NCI-H1092 treated with DMSO at 0.1 percent for 48 hours (cell line): ENCODE data around the gene ACTRT2.

ENCODE experiments used
- DNase-seq: peaks from one replicate; lab custom pipeline; 2025; lab: John Stamatoyannopoulos, UW

ACTRT2 gene

DNA sequence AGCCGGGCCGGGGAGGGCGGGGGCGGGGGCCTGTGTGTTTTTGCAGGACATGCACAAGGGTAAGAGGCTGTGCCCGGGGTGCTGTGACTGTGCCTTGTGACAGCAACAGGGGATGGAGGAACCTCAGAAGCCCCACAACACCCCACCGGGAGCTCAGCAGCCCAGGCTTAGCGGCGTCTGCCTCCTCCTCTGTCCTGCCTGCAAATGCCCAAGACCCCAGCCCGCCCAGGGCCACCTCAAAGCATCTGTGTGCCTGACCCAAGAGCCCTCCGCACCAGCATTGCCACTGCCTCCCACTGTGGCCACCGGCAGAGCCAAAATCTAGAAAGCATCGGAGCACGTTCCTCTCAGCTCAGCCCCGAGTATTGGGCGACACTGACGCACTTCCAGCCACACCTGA is 2.7 kb upstream of the ACTRT2 start:
- no peak for DNase-seq

DNA sequence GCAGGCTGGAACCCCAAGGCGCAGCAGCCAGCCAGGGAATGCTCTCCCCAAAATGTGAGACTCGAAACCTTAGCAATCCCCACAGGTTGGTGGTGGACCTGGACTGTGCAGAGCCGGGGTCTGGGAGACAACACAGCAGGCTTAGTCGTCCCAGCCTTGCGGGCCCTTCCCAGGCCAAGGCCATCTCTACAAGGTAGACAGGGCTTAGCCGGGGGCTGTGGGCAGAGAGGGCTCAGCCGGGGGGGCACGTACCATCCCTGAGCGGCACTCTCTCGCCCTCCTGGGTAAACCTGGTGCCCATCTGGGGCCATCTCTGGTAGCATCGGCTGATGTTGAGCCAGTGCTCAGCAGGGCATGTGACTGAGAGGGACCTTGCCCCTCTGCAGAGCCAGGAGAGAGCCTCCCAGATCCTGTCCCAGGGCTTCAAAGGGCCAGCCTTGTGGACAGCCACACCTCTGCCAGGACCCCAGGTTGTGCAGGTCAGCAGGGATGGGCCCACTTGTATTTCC is 2.2 kb upstream of the ACTRT2 start:
- DNase-seq: no peak

DNA sequence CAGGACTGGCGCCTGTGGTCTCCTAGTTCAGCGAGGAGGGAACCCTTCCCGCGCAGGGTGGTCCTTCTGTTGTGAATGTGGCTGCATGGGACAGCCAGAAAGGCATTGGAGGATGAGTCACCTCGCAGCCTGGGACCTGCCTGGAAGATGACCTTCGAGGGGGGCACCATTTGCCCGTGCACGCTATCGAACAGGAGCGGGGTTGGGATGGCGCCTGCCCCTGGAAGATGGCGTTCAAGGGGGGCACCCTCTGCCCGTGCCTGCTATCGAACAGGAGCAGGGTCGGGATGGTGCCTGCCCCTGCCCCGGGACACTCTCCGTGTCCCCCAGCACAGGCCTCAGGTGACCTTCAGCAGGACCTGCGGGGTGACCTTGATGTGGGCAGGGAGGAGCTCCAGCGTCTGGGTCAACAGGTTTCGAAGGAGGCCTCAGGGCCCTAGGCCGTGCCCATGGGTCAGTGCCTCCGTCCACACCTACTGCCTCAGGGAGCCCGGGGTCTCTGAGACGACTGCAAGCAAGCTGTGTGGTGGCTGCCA is 1.7 kb upstream of the ACTRT2 start:
- no peak for DNase-seq

- no peak for DNase-seq
These were observed 881 bp upstream of the ACTRT2 start for GRCh38 chr1:3020263-3020909.

- no peak for DNase-seq
These were observed 634 bp downstream of the ACTRT2 start for GRCh38 chr1:3021801-3022401.

- DNase-seq: no peak
These were observed 1.3 kb downstream of the ACTRT2 start for GRCh38 chr1:3022511-3022973.

DNA sequence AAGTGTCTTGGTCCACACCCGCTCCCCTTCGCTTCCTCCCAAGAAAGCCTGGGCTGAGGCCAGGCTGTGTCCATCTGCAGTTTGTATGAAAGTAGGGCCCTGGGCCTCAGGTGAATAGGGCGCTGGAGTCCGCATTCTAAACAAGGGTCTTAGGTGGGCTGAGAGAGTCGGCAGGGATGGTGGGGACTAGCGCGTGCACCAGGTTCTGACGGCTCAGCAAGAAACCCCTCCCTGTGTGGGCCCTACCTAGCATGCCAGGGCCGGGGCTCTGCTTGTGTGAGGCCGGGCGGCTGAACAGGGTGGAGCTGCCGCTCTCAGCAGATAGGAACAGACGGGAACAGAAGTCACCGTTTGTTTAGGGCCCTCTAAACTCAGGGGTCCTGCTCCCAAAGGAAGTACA is 1.7 kb downstream of the ACTRT2 start:
- DNase-seq: no peak

DNA sequence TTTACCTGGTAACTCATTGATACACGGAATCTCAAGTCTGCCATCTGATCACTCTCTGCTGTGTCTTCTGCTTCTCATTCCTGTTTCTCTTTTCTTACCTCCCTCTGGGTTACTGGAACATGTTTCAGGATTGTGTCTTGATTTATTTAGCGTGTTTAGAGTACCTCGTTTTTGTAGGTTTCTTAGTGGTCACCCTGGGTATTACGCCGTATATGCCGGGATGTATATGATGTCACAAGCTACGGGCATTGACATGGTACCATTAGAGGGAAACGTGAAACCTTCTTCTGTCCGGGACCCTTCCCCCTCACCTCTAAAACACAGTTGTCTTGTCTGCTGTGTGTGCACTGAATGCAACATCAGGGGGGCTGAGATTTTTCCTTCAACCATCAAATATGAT is 2.8 kb downstream of the ACTRT2 start:
- no peak for DNase-seq

DNA sequence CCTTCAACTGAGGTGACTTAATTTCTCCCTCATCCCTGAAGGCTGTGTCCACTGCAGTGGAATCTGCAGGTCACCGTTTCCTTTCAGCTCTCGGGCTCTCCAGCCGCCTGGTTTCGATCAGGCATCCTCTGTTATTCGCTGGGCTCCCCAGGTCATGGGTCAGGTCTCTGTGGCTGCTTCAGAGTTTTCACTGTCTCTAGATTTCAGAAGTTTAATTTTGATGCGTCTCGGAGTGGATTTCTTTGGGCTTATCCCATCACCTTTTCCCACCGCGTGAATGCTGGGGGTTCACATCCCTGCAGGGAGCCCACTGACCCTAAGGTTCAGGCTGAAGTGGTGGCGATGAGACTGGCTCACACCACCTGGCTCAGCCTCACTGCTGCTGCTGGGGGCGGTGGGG is 3.3 kb downstream of the ACTRT2 start:
- no peak for DNase-seq

- DNase-seq: no peak
These were observed 4.9 kb downstream of the ACTRT2 start for GRCh38 chr1:3026124-3026523.

DNA sequence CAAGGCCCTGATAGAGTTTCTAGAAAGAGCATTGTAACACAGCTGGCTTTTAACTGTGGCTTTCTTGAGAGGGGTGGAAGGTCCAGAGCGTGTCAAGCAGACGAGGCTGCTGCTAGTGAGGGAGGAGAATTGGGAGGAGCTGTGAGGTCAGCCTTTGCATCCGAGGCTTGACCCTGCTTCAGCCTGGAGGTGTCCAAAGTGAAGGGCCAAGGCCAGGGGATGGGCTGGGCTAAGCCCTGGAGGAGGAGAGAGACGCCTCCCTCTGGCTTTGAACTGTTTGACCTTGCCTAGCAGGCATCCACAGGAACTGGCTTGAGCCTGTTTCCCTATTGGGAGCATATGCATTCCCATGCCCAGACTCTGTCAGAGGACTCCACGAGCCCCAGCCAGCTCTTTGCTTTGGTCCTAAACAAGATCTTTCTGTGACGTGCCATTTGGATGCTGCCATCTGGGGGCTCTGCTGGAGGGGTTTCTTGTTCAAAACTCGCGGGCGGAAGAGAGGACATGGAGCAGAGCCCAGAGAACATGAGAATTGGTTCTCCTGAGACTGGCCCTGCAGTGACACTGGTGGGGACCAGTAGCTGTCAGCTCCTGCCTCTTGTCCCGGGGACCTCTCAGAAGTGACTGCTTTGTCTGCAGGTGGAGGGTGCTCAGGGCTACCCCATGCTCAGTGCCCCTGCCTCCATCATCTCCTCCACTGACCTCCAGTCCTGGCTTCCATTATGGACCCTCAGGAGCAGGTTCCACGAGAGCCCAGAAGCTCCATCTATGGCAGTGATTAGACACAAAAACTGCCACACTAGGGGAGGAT is 5.5 kb downstream of the ACTRT2 start:
- no peak for DNase-seq

DNA sequence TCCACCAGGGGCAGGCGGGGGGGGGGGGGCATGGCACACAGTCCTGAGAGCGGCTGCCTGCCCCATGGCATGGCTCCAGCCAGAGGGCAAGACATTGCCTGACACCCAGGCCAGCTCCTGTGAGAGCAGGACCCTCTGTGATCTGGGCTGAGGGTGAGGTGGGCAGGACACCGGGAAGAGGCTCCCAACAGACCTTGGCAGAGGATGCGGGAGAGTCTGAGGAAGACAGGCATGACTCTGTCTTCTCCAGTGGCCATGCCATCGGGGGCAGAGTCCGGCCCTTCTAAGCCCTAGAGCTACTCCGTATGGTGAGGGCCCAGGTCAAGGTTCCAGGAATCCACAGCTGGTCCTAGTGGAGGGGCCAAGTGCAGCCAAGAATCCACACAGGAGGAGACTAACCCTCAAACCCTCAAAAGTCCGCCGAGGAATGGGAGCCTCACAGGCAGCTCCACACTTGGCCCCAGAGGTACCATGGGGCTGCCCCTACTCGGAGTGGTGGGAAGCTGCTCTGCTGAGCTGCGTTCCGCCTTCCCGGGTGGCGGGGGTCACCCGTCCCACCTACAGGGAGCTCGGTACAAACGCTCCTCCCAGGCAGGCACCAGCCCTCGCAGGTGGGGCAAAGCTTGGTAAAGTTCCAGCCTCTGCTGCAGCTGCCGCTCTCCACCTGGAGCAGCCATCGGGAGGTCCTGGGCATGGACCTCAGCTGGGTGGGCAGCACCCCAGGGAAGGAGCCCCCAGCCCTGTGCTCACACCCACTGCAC is 6.5 kb downstream of the ACTRT2 start:
- DNase-seq: no peak

DNA sequence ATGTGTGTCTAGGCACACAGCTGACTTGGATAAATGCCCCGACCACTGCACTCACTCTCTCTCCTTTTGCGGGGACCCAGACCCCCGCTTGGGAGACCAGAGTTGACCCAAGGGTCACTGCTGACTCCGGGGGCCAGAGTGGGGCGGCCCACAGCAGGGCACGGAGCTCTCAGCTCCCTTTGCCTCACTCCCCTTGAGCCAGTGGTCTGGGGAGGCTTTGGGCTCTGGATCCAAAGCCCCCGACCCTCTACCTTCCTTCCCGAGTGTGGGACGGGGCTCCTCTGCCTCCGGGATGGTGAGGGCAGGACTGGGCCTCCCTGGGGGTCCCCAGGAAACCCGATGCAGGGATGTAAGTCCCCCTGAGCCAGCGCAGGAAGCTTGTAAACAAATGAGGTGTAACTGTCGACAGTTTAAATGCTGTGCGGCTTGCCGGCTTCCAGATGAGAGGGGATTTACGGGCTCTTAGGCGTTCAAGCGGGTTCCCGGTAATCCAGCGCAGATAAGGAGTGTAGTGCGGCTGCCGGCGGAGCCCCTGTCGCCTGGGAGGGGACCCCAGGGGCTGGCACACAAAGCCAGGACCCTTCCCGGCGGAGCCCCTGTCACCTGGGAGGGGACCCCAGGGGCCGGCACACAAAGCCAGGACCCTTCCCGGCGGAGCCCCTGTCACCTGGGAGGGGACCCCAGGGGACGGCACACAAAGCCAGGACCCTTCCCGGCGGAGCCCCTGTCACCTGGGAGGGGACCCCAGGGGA is 7.4 kb downstream of the ACTRT2 start:
- DNase-seq: no peak

GRCh38 chr1:3029481-3029961 is 8.3 kb downstream of the ACTRT2 start:
- DNase-seq: no peak

- no peak for DNase-seq
These were observed 8.9 kb downstream of the ACTRT2 start for GRCh38 chr1:3029991-3030662.

GRCh38 chr1:3030663-3031381 is 9.6 kb downstream of the ACTRT2 start:
- DNase-seq: no peak

DNA sequence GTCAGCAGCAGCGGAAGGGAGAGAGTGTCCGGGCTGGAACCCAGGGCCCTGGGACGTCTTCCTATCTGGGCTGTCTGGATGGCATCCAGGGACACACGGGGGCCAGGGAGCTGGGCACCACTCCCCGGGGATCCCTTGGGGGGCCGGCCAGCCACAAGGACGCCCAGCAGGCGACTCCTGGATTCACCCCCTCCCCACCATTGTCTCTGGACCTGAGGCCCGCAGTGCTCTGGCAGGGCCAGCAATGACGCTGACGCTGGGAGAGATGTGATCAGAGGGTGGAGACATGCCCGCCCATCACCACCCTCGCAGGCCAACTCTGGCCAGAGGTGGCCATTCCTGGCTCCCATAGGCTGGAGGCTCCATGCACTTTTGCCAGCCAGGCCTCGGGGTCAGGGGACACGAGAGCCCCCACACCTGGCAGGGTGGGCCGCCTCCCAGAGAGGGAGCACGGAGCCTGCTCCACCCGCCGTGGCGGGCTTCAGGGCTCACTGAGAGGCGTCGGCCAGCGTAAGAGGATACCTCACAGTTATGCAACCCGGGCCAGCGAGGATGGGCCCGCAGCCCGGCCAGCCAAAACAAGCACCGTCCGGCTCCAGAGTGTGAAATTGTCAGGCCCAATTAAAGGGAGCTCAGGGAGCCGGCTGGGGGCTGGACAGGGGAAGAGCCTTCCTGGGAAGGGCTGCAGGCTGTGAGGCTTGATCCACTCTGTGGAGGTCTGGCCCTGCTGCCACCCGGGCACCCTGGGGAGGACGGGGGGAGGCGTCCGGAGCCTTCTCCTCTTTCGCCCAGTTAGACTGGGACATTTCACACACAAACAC is 10.3 kb downstream of the ACTRT2 start:
- no peak for DNase-seq

DNA sequence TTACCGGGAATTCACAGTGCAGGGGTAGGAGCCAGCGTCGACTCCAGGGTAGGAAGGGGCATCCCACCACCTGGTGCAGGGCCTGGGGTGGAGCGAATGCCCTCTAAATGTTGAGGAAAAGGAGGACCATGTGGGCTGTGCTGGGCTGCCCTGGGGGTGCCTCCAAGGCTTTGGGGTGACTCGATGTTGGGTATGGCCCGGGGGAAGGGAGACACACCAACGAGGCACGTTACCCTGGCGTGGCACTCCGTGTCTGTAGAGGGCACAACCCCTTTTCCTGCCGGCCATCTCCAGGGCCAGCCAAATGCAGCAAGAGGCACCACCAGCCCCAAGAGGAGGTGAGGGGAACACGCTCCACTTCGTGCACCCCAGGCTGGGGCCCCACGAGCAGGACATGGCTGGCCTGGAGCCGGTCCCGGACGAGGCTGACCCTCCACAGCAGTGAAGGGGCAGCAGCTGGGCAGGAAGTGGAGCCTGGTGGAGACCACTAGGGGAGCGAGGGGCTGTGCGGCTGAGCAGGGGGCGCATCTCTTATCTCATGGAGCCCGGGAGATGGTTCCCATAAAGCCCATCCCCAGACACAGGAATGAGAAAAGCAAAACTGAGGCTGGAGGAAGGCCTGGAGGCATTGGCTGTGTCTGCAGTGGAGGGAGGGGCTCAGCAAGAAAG is 11.2 kb downstream of the ACTRT2 start:
- DNase-seq: no peak
